H1 (cell line): ENCODE measurements around the gene OGT. TPM values are rescaled to one million over a fixed set of nuclear protein-coding genes. Genes with fewer than 3 reads are reported as not detected.

Experiments
- CTCF ChIA-PET: fragments of 300-600 bp; sonication (Branson Sonifier 250); formaldehyde crosslinking; loops from one replicate; lab custom pipeline; 2021; ENCODE audit not compliant: partially characterized antibody; lab: Charles Lee
- POLR2A ChIA-PET: fragments of 300-600 bp; sonication (Branson Sonifier 250); formaldehyde crosslinking; loops from one replicate; lab custom pipeline; 2021; ENCODE audit warnings: inconsistent platforms; ENCODE audit not compliant: partially characterized antibody; lab: Charles Lee
- DNase-seq, 2 experiments: peaks; one replicate each; pipeline versions ENCODE4 v3.0.0 to v3.0.0-alpha.2; 2010 to 2022; ENCODE audit warnings: low spot score in 2 of 2, low read depth in 1 of 2, mixed read lengths in 1 of 2
- FAIRE-seq: peaks from 2 replicates; lab custom pipeline; 2011; peaks lifted over from hg19 to GRCh38; lab: Jason Lieb, UNC
- H2AFZ ChIP-seq: 2 replicates; pipeline ENCODE4 v1.8.1; 2012; ENCODE audit warnings: low read length, inconsistent platforms
- H2AK5ac ChIP-seq: 2 replicates; pipeline ENCODE4 v1.6.1; 2013; ENCODE audit warnings: low read depth, low read length
- H2BK120ac ChIP-seq: replicated peaks from 2 replicates; pipeline ENCODE3; 2013; ENCODE audit warnings: low read depth, low read length, inconsistent platforms
- H2BK12ac ChIP-seq: 2 replicates; pipeline ENCODE4 v1.6.1; 2013; ENCODE audit warnings: low read depth, low read length
- H2BK15ac ChIP-seq: 2 replicates; pipeline ENCODE4 v1.6.1; 2013; ENCODE audit warnings: low read length
- H2BK20ac ChIP-seq: 2 replicates; pipeline ENCODE4 v1.6.1; 2013; ENCODE audit warnings: low read length
- H2BK5ac ChIP-seq: 2 replicates; pipeline ENCODE4 v1.6.1; 2013; ENCODE audit warnings: low read depth, low read length
- H3K14ac ChIP-seq: 2 replicates; pipeline ENCODE4 v1.6.1; 2013; ENCODE audit warnings: inconsistent platforms; ENCODE audit not compliant: insufficient read length
- H3K18ac ChIP-seq: 2 replicates; pipeline ENCODE4 v1.6.1; 2013; ENCODE audit warnings: low read length; ENCODE audit errors: extremely low read depth
- H3K23ac ChIP-seq: 2 replicates; pipeline ENCODE4 v1.6.1; 2013; ENCODE audit warnings: inconsistent platforms; ENCODE audit not compliant: insufficient read length
- H3K23me2 ChIP-seq: 2 replicates; pipeline ENCODE4 v1.6.1; 2013; ENCODE audit warnings: low read depth, low read length
- H3K27ac ChIP-seq: 2 replicates; pipeline ENCODE4 v1.6.1; 2011; ENCODE audit warnings: low read depth, low read length, inconsistent platforms
- H3K27me3 ChIP-seq, 4 experiments: replicated peaks in 1 of 4; 1 replicate in 1 of 4; 2 replicates in 3 of 4; pipeline versions ENCODE4 v1.6.1 to v1.8.1; 2011 to 2013; ENCODE audit warnings: low read length in 3 of 4, mild to moderate bottlenecking in 3 of 4, inconsistent platforms in 2 of 4, mixed read lengths in 2 of 4, moderate library complexity in 1 of 4; ENCODE audit not compliant: control insufficient read depth in 3 of 4, insufficient read depth in 3 of 4; ENCODE audit errors: extremely low read depth in 1 of 4
- H3K36me3 ChIP-seq, 4 experiments: 2 replicates each; pipeline versions ENCODE4 v1.6.1 to v1.8.1; 2011 to 2013; ENCODE audit warnings: mild to moderate bottlenecking in 4 of 4, low read length in 3 of 4, moderate library complexity in 2 of 4, control low read depth in 1 of 4, inconsistent platforms in 1 of 4; ENCODE audit not compliant: insufficient read depth in 4 of 4, control insufficient read depth in 2 of 4
- H3K4ac ChIP-seq: replicated peaks from 2 replicates; pipeline ENCODE3; 2013; ENCODE audit warnings: low read length, low read depth, mixed read lengths, inconsistent platforms; ENCODE audit not compliant: insufficient read length
- H3K4me1 ChIP-seq, 4 experiments: replicated peaks in 1 of 4; 1 replicate in 1 of 4; 2 replicates in 3 of 4; pipeline versions ENCODE4 v1.6.1 to v1.8.1; 2011 to 2013; ENCODE audit warnings: low read length in 3 of 4, inconsistent platforms in 2 of 4, mixed read lengths in 1 of 4; ENCODE audit not compliant: insufficient read depth in 4 of 4, control insufficient read depth in 3 of 4
- H3K4me2 ChIP-seq, 2 experiments: 2 replicates each; pipeline versions ENCODE4 v1.6.1 to v1.8.1; 2011 to 2013; ENCODE audit warnings: low read depth in 2 of 2, low read length in 2 of 2, control low read depth in 1 of 2, inconsistent platforms in 1 of 2, mild to moderate bottlenecking in 1 of 2; ENCODE audit not compliant: insufficient read depth in 1 of 2
- H3K4me3 ChIP-seq, 4 experiments: fragments of 200-600, 300-600 bp in 1 of 4; sonication (generic), shearing (Covaris generic), sonication (Bioruptor Twin) in 1 of 4; 2 replicates each; pipeline versions ENCODE4 v1.5.1 to v1.8.1; 2011 to 2016; ENCODE audit warnings: low read length in 4 of 4, low read depth in 3 of 4, control low read depth in 2 of 4, inconsistent platforms in 2 of 4, mild to moderate bottlenecking in 2 of 4, mixed read lengths in 1 of 4, moderate library complexity in 1 of 4; ENCODE audit not compliant: insufficient read depth in 2 of 4; ENCODE audit errors: extremely low read depth in 1 of 4
- H3K56ac ChIP-seq: replicated peaks from 2 replicates; pipeline ENCODE3; 2013; ENCODE audit warnings: low read depth, mild to moderate bottlenecking, mixed read lengths, low read length, inconsistent platforms; ENCODE audit not compliant: insufficient read length
- H3K79me1 ChIP-seq: 2 replicates; pipeline ENCODE4 v1.6.1; 2013; ENCODE audit warnings: low read depth, low read length, control low read depth
- H3K79me2 ChIP-seq, 2 experiments: 2 replicates each; pipeline versions ENCODE4 v1.6.1 to v1.8.1; 2012 to 2013; ENCODE audit warnings: low read length in 2 of 2, mild to moderate bottlenecking in 2 of 2, inconsistent platforms in 1 of 2; ENCODE audit not compliant: insufficient read depth in 2 of 2, control insufficient read depth in 1 of 2
- H3K9ac ChIP-seq, 4 experiments: replicated peaks in 1 of 4; 1 replicate in 1 of 4; 2 replicates in 3 of 4; pipeline versions ENCODE4 v1.6.1 to v1.8.1; 2011 to 2013; ENCODE audit warnings: low read depth in 3 of 4, low read length in 3 of 4, control low read depth in 2 of 4, mild to moderate bottlenecking in 2 of 4, moderate library complexity in 2 of 4, inconsistent platforms in 1 of 4; ENCODE audit errors: extremely low read depth in 1 of 4
- H3K9me3 ChIP-seq, 2 experiments: 2 replicates each; pipeline versions ENCODE4 v1.6.1 to v1.8.1; 2012 to 2013; ENCODE audit warnings: mild to moderate bottlenecking in 2 of 2, moderate library complexity in 2 of 2, control low read depth in 1 of 2, inconsistent platforms in 1 of 2, low read depth in 1 of 2, low read length in 1 of 2, mixed read lengths in 1 of 2; ENCODE audit not compliant: insufficient read depth in 2 of 2
- H4K20me1 ChIP-seq, 2 experiments: replicated peaks in 1 of 2; 2 replicates each; pipeline versions ENCODE3 to v1.8.1; 2011 to 2013; ENCODE audit warnings: inconsistent platforms in 2 of 2, low read length in 2 of 2, mild to moderate bottlenecking in 1 of 2; ENCODE audit not compliant: insufficient read depth in 2 of 2, control insufficient read depth in 1 of 2
- H4K5ac ChIP-seq: 2 replicates; pipeline ENCODE4 v1.6.1; 2013; ENCODE audit warnings: low read length, low read depth, mixed read lengths, inconsistent platforms; ENCODE audit not compliant: insufficient read length
- H4K8ac ChIP-seq: 2 replicates; pipeline ENCODE4 v1.8.0; 2013; ENCODE audit warnings: mild to moderate bottlenecking, moderate library complexity, low read length, inconsistent platforms; ENCODE audit not compliant: insufficient read depth; ENCODE audit errors: extremely low read depth
- H4K91ac ChIP-seq: replicated peaks from 2 replicates; pipeline ENCODE3; 2013; ENCODE audit warnings: low read length, mixed read lengths, inconsistent platforms; ENCODE audit not compliant: insufficient read length
- KDM1A ChIP-seq: fragments of 200-600, 300-600 bp; sonication (generic); IDR thresholded peaks from 2 replicates; pipeline ENCODE4 v1.7.1; 2016; ENCODE audit warnings: mild to moderate bottlenecking, low read length, borderline replicate concordance
- WGBS, 2 experiments: shearing (Covaris generic) in 1 of 2; methylation state at CpG; one replicate each; pipeline versions ENCODE4 v1.1.6 to v1.1.7; 2013 to 2015; ENCODE audit warnings: low lambda C conversion rate in 2 of 2, mixed read lengths in 2 of 2, inconsistent platforms in 1 of 2, low coverage in 1 of 2, missing lambda C conversion rate in 1 of 2; ENCODE audit not compliant: insufficient replicate concordance in 2 of 2, insufficient coverage in 1 of 2, insufficient read length in 1 of 2; ENCODE audit errors: extremely low coverage in 1 of 2, missing lambda C conversion rate in 1 of 2; 5-methylcytosine and 5-hydroxymethylcytosine counted together
- polyA plus RNA-seq, 7 experiments: library from polyadenylated mRNA; depleted of rRNA in 3 of 7; stranded (reverse) in 5 of 7; unstranded in 2 of 7; fragments of >200 nt in 5 of 7; fragments of 200-250 nt in 2 of 7; gene quantifications; 1 replicate in 5 of 7; 2 replicates in 1 of 7; 4 replicates in 1 of 7; pipeline versions ENCODE4 v1.2.1 to v1.2.3, GENCODE V29; 2011 to 2013; ENCODE audit warnings: missing spikeins in 2 of 7, mixed read lengths in 2 of 7
- total RNA-seq: library from RNA; stranded (reverse); fragmentation: NEBNext Ultra II Directional; extraction: Animal tissue kit (Norgen Biotek cat#: 25700); gene quantifications from 2 replicates; pipeline ENCODE4 v1.2.1, GENCODE V29; 2021

The OGT gene
- total and polyA plus RNA-seq, 2 of the 8 experiments (the other 6 are each of a cell fraction or from before 2014, with no cell fraction given) = 130 to 169 TPM

GRCh38 chrX:71577682-71578081, 44.8 kb downstream of the OGT start:
- no peak overlapping the region for H2BK15ac ChIP-seq
- CTCF ChIA-PET = no interaction called here
- H4K8ac ChIP-seq = no peak overlapping the region
- no peaks in the 10 kb centered on the region for H3K27me3 ChIP-seq
- no peak overlapping the region for H2BK5ac ChIP-seq
- H3K23me2 ChIP-seq = no peaks in the 10 kb centered on the region; the same call in 1 of the 2 replicates
- peaks cover 0 to 2% (median 0%) of the 10 kb centered on the region in 4 experiments; a peak in 2 of 7 replicates for H3K4me1 ChIP-seq
- WGBS, 2 experiments = 94% methylated on average over 2 of the region's 24 CpGs; no CpG with 5 or more reads in 1 of the 2 experiments
- H3K36me3 ChIP-seq = peaks cover 0 to 36% (median 8%) of the 10 kb centered on the region in 4 experiments; a peak in 6 of 8 replicates
- no peak overlapping the region for H3K23ac ChIP-seq
- no peak overlapping the region for H2AK5ac ChIP-seq
- no peak overlapping the region for H3K4me2 ChIP-seq
- no peak overlapping the region for H3K56ac ChIP-seq
- H2BK20ac ChIP-seq = no peak overlapping the region
- POLR2A ChIA-PET = interaction anchor here (1.0 to 1.6 kb wide), 2 partner anchors 11 to 42 kb away, joined by 3 to 4 read pairs; no protein-coding TSS in a partner anchor
- H3K4me3 ChIP-seq = no peak overlapping the region
- H3K9me3 ChIP-seq = no peaks in the 10 kb centered on the region
- no peaks in the 10 kb centered on the region for H3K79me2 ChIP-seq
- H4K20me1 ChIP-seq = peaks cover 0 to 2% of the 10 kb centered on the region in 2 experiments
- no peak overlapping the region for H2BK12ac ChIP-seq
- H3K4ac ChIP-seq = no peak overlapping the region
- FAIRE-seq (no peak), DNase-seq (no peak)
- H3K79me1 ChIP-seq = no peaks in the 10 kb centered on the region
- no peak overlapping the region for H3K9ac ChIP-seq
- no peak overlapping the region for H4K91ac ChIP-seq
- no peak overlapping the region for H2AFZ ChIP-seq
- H3K27ac ChIP-seq = no peak overlapping the region
- no peak overlapping the region for H2BK120ac ChIP-seq
- no peak overlapping the region for H3K18ac ChIP-seq
- no peak overlapping the region for H3K14ac ChIP-seq
- no peak overlapping the region for H4K5ac ChIP-seq
- TF ChIP-seq KDM1A = no peak
